ENCODE data around the gene WFDC1.

Gene WFDC1

DNA sequence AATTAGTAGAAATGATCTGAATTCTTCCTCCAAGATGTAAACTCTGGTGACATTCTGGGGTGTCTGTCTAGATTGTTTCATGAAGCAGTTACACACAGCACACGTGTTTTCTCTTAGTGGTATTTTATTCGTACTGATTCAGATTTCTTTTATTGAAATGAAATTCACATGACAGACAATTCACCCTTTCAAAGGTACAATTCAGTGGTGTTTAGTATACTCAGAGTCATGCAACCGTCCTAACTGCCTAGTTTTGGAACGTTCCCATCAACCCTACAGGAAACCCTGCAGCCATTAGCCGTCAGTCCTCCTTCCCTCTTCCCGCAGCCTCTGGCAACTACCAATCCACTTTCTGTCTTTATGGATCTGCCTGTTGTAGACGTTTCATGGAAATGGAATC is 8.8 kb downstream of the WFDC1 start:
- DNase-seq = no peak

DNA sequence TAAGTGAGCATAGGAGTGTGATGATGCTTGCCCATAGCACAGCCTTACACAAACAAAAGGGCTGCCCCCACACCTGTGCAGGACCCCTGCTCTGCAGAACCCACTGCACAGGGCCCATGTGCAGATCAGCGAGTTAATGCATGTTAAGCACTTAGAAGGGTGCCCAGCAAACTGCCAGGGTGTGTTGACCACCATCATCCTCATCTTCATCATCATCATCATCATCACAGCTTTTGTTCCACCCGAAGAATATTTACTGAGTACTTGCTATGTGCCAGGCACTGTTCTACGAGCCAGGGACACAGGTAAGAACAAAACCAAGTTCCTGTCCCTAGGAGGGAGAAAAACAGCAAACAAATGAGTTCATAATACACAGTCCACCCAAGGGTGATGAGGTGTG is 11.9 kb downstream of the WFDC1 start:
- DNase-seq = no peak

DNA sequence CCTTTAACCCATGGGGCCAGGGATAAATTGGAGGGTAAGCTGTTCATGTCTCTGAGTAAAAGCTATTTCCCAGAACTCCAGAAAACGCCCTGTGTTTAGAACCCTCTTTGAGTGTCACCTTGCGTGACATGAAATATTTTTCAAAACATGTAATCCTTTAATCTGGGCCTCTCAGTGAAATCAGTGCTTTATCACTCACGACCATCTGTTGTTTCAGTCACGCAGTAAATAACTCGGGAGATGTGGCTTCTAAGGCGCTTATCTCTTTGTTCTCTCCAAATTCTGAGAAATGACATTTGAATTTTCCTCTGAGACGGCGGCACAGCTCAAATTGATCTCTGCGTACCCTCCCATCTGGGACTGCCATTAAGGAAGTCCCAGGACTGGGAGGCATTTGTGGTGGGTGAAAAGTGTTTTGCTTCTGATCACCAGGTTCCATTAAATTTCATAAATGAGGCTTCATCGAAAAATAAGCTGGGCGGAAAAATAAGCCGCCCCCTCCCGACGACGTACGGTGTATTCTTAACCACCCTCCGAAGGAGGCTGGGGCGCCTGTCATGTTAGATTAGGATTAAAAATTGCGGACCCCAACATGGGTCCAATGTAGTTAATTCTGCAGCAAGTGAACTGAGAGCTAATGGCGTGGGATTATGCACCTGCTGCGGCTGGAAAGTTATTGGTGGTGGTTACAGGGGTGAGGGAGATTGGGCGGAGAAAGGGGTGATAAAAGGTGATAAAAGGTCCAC is 12.7 kb downstream of the WFDC1 start:
- DNase-seq = no peak

DNA sequence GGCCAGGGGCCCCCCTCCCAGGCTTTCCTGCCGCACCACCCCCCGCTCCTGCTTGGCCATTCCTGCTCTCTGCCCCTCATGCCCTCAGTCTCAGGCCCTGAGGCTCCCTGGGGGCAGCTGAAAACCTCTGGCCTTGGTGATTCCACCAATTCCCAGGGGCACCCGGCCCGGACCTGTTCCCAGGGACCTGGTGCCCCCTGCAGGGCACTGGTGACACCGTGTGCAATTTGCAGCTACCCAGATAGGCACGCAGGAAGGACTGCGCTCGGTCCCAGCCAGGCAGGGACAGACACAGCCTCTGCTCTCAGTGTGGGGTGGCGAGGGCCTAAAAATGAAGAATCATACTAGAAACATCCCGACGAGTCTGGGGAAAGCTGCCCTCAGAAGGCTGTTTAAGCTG is 13.4 kb downstream of the WFDC1 start:
- DNase-seq = no peak

DNA sequence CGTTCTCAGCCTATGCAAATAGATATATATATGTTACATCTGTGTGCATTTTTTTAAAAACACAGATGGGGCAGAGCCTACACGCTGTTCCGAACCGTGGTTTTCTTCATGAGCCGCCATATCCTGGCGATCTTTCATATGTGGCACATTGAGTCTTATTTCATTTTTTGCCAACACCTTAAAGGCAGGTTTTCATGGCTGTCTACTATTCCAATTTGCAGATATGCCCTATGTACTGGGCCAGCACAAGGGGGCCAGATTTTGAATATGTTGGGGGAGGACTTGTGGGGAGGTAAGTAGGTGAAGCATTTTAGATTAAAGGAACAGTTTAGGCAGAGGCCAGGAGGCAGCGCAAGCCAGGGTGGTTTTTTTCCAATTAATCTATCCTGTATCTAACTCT is 16.0 kb downstream of the WFDC1 start:
- DNase-seq = no peak

DNA sequence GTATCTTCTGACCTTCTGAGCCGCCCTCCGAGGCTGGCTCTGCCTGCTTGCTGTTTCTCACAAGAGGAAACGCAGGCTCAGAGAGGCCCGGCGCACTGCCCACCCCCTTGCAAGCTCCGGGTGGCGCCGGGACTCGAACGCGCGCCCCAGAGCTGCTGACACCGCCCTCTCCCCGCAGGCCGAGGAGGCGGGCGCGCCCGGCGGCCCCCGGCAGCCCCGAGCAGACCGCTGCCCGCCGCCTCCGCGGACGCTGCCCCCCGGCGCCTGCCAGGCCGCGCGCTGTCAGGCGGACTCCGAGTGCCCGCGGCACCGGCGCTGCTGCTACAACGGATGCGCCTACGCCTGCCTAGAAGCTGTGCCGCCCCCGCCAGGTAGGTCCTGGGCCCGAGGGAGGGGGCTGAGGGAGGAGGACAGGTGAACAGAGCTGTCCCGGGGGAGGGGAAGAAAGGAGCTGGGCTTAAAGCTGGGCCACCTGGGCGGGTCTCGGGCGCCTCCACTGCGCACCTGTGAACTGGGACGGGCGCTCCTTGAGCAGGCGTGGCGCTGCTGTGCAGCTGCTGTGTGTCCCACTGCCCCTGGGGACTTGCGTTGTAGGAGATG is 18.2 kb downstream of the WFDC1 start:
- DNase-seq = peak; percentile 6 to 33

DNA sequence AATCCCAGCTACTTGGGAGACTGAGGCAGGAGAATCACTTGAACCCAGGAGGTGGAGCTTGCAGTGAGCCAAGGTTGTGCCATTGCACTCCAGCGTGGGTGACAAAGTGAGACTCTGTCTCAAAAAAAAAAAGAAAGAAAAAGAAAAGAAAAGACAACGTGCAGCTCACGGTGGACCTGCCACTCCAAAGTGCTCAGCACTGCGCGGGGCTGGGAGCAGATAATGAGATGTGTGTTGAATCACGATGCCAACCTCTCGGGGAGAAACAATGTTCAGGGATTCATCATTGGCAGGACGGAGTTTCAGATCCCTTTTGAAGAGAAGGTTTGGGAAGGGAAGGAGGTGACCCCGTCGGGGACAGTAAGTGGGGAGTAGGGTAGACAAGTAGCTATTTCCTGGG is 19.2 kb downstream of the WFDC1 start:
- DNase-seq = no peak

DNA sequence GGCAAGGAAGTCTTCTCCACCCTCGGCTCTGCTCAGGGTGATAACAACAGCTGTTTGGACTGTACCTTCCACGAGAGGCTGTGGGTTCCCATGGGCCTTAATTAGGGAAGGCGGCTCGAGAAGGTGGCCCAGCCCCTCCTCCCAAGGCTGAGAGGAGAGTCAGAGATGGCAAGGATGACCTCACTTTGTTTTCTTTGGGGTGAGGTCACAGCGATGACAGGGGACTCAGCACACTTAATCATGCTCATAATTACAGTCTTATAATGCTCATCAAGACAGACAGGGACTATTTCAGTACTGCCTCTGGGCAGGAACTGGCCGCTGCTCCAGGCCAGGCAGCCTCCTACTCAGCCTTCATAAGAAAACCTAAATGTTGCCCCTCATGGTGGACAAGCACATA is 19.7 kb downstream of the WFDC1 start:
- no peak for DNase-seq

DNA sequence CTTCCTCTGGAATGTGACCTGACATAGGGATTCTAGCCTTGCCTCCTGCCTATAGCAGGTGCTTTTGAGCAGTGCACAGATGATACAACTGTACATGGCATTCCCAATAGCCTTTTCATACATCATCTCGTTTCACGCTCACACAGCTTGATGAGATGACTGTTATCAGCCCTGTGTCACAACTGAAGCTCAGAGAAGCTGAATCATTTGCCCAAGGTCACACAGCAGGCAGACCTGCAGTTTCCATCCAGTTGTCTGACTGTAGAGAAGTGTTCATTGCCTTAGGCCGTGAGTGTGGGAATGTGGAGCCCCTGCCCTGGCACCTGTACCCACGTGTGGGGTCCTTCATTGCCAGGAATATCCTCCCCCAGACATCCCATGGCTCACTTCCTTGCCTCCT is 20.1 kb downstream of the WFDC1 start:
- DNase-seq = no peak

DNA sequence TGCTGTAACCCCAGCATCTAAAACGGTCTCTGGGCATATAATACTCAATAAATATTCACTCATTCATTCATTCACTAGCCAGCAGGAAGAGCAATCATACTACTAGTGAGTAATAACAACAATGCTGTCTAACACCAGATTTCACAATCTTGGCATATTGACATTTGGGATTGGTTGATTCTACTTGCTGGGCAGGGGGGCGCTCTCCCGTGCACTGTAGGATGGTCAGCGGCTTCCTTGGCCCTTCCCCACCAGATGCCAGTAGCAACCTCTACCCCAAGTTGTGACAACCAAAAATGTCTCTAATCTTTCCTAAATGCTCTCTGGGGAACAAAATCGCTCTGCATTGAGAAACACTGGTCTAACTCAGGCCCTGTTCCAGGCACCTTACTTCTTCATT is 20.7 kb downstream of the WFDC1 start:
- no peak for DNase-seq

DNA sequence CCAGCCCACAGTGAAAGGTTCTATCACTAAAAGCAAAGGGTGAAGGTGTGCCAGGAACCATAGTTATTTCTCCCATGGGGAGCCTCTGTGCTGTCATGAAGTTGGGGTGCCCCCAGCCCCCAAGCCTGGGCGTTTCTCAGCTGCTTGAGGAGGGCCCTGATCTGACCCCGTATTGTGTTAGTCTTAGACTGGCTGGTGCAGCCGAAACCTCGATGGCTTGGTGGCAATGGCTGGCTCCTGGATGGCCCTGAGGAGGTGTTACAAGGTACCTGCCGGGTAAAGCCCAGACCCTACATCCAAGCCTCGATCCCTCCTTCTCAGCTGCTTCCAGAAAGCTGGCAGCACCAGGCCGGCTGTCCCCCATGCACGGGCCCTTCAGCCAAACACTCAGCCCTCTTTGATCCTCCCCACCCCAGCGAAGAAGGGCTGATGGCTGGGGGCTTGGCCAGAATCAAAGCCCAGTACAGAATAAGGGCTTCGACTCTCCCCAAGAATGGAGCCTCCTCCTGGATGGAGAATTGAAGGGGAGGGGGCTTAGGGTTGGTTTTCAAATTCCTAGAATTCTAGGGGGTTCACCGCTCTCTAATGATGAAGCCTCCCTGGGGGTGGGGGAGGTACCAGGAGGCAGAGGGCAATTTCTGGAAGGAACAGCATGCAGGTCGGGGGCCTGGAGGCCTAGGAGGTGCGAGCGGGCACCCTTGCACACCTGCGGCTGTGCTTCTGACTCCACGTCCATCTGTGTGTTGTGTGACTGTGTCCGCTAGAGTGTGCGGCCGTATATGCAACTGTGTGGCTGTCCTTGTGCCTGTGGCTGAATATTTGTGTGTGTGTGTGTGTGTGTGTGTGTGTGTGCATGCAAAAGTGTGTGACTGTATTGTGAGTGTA is 23.7 kb downstream of the WFDC1 start:
- no peak for DNase-seq

DNA sequence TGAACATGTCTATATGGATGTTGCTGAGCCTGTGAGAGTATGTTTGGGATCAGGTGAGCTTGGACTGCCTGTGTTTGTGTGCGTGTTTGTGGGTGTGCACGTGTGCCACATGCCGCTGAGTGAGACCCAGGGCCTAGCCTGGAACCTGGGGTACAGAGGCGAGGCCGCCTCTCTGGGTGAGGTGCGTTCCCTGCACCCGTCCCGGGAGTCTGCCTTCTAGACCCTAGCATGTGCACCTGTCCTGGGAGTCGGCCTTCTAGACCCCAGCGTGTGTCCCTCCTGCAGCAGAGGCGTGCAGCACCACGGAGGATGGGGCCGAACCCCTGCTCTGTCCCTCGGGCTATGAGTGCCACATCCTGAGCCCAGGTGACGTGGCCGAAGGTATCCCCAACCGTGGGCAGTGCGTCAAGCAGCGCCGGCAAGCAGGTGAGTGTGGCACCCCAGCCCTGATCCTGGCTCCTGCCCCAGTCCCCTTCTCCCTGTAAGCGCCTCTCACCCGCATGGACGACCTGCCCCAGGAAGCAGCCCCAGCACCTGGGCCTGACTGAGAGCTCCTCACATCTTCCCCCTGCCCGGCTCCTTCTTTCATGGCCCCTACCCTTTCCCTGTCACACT is 24.6 kb downstream of the WFDC1 start:
- no peak for DNase-seq

DNA sequence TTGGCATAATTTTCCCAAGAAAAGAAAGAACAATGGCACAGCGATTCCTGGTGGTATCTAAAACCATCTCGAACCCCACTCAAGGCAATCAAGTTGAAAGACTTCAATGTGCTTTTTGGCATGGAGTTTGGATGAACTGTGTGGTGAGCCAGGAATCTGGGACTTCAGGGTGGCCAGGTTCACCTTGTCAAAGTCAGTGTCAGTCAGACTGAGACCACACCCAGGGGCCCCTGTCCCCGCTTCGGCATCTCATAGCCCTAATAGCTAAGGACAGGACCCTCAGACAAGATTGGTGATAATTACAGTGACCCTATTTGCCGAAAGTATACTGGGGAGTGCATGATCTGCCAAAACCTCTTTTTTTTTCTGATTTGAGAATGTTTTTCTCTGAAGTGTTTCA is 25.8 kb downstream of the WFDC1 start:
- no peak for DNase-seq

DNA sequence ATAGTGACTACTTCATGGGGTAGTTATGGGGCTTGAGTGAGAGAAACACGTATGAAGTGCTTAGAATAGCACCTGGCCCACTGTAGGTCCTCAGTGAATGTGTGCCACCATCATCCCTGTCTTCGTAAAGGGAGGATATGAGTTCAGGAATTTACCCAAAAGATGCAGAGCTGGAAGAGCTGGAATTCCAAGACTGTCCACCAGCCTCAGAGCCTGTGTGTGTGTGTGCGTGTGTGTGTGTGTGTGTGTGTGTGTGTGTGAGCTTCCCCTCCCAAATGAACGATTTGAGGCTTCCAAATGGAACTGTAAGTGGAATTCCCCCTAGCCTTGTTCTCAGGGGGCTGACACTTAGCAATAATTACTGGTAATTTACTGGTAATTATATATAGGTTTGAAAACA is 27.3 kb downstream of the WFDC1 start:
- DNase-seq = no peak

DNA sequence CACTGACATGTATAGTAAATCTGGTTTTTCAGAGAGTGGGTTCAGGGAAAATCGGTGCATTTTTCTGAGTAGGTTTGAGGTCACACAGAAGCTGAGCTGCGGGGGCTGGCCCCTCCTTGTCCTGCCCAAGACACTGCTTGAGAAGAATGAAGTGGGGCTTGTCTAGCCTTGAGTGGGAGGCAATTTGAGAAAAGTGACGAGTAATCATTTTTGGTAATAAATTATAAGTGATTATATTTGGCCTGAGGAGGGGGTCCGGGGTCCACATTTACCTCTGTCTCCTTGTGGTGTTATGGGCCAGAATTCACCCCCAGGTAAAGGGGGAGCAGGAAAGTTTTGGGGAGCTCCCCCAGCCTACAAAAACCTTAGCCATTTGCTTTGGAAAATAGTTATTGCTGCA is 28.1 kb downstream of the WFDC1 start:
- DNase-seq = no peak

DNA sequence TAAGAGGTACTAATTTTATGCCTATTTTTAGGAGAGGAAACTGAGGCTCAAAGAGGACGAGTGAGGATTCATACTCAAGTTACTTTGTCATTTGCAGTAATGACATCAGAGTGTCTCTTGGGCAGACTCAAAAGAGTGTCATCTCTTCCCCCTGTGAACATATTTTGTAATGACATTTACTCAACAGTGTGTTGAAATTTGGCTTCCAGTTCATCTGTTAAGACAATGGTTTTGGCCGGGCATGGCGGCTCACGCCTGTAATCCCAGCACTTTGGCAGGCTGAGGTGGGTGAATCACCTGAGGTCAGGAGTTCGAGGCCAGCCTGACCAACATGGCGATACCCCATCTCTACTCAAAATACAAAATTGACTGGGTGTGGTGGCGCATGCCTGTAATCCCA is 28.9 kb downstream of the WFDC1 start:
- no peak for DNase-seq

DNA sequence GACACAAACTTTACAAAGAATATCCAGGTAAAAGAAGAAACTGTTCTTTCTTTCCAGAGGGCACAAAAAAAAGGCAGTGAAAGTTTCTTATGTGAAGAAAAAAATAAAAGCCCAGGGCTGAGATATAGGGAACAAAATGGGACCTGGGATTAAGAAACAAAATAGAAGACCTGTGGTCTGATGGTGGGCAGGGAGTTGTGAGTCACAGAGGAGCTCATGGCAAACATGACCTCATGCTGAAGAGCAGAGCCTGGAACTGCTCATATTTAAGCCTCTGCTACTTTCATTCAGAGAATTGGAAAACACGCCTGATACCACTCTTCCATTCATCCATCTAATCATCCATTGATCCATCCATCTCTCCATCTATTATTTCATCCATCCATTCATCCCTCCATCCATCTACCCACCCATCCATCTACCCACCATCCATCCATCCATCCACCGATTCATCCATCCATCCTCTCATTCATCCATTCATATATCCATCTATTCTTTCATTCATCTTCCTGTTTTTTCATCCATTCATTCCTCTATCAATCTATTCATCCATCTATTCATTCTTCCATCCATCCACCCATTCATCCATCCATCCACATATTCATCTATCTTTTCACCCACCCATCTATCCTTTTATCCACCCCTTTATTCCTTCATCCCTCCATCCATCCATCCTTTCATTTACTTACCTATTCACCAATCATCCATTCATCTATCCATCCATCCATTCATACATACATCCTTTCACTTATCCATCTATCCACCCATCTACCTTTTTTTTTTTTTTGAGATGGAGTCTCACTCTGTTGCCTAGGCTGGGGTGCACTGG is 30.0 kb downstream of the WFDC1 start:
- DNase-seq = no peak

DNA sequence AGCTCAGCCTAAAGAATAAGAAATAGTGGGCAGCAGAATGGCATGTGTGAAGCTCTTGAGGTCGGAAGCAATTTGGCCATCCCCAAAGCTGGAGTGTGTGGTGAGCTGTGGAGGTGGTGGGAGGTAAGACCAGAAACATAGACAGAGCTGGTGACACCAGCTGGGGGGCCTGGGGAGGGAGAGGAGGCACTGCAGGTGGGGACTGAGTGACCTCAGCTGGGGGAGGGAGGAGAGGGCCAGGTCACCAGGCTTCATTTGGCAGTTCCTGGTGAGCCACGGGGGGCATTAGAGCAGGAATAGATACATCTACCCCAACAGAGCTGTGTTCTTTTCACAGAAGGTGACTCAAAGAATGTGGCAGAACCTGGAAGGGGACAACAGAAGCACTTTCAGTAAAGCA is 31.9 kb downstream of the WFDC1 start:
- DNase-seq = no peak

DNA sequence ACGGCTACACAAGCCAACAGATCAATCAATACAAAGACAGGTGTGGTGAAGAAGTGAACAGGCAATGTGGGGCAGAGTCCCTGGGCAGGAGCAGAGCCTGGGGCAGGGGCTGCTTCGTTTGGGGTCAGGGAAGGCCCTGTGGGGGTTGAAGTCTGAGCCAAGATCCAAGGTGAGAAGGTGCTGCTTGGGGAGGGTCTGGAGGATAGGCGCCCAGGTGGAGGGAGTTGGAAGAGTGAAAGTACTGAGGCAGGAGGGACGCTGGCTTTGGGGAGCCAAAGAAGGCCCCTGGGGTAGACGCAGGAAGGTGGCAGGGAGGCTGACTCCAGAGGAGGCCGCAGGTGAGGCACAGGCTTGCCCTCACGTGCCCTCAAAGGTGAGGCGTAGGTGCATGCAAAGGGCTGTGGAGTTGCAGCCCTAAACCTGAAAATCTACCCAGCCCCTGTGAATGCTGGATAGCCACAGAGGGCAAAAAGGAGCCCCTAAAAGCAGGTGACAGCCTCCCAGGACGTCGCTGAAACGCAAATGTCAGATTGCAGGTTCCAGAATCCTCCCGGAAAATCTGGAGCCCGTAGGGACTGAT is 33.3 kb downstream of the WFDC1 start:
- DNase-seq = no peak

DNA sequence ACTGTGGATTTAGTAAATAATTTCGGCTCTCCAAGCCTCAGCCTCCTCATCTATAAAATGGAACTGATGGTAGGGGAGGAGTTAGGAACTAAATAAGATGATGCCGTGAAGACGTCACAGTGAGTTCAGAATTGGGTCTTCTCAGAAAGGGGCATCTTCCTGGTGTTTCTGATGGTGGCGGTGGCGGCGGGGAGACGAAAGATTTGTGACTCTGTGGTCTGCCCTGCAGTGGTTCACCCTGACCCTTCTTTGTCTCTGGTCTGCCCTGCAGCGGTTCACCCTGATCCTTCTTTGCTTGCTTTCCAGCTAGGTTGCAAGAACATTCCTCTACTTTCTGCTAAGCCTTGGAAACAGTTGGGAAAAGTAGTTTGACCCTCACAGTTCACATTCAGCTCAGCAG is 34.3 kb downstream of the WFDC1 start:
- DNase-seq = no peak

DNA sequence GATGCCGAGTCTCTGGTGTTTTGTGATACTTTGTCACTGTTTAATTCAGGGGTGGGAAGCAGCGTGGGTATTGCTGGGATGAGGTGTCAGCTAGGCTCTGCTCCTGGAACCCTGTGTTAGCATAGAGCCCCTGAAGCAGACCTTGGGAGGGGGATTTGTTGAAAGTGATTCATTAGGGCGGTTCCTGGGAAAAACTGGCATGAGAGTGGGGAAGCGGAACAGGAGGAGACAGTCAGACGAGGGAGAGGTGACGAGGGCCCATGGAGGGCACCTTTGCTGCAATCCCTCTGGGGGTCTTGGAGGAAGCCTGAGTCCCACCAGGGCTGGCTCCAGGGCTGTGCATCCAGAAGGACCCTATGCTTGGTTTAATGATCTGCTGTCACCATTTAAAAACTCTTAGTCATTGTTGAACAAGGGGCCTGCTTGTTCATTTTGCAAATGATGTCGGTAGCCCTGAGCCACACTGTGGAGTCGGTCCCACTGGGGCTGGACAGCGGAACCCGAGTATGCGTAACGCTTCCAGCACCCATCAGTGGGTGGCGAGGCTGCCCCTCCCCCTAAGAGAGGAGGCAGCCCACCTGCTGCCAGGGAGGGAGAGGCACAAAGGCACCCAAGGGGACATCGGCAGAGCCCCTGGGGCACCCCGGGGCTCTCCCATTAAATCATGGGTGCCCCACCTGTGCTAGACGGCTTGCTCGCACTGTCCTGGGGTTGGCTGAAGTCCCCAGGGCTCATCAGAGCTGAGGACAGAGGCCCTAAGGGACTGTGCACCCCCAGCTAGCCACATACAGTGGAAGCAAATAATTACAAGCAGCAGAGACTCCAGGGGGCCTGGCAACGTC is 35.4 kb downstream of the WFDC1 start:
- DNase-seq = no peak

All from NCI-H187 (cell line).